ENCODE measurements around the gene STAMBPL1. TPM values are rescaled to one million over a fixed set of nuclear protein-coding genes. Genes with fewer than 3 reads are reported as not detected.

The STAMBPL1 gene
- total and polyA plus RNA-seq, 3 experiments from 2014 or later: 10.6 to 24.7 (median 22.3) TPM

DNA sequence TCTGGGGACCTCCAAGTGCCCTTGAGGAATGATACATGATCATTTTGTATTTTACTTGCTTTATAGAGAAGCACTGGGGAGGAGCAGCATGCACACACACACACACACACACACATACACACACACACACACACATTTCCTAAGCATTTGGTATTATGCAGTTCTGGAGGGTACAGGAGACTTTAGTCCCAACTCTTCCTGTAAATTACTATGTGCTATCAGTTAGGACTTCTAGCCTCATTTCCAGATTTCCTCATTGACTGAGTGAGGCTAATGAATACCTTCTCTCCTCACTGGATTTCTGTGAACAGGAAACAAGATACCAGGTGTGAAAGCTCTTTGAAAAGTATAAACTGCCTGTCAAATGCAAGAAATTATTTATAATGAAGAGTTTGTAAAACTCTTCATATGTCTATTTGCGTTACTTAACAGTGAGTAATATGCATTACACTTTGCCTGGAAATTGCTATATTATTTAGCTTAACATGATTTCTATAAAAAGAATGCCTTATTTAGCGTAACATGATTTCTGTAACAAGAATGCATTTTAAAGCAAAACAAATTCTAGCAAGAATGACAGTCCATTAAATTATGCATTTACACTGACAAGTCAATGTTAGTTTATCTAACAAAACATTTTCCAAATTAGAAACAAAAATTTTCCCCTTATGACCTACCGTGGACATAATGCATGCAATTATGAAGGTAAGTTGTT, 38.3 kb downstream of the STAMBPL1 start:
- peaks cover 0 to 4% (median 1%) of the 10 kb centered on the region in 3 donors for H3K4me1 Mint-ChIP-seq
- H3K36me3 ChIP-seq (ENCODE audit: insufficient read depth, low read length): peaks cover 4% of the 10 kb centered on the region
- no peaks in the 10 kb centered on the region for H3K27me3 ChIP-seq (ENCODE audit: insufficient read depth, low read length, poor library complexity, severe bottlenecking)
- H3K27ac Mint-ChIP-seq: no peak overlapping the region
- no peak overlapping the region for H3K4me3 ChIP-seq (ENCODE audit: low read length)
- POLR2A ChIA-PET: interaction anchor here (0.6 kb wide), 1 partner anchor 26 kb away, joined by 4 read pairs; no protein-coding TSS in a partner anchor
- CTCF ChIA-PET: interaction anchor here (1.5 kb wide), 1 partner anchor 14 kb away, joined by 3 read pairs; no protein-coding TSS in a partner anchor
- no peaks in the 10 kb centered on the region for H3K9me3 ChIP-seq (ENCODE audit: low read length)
- DNase-seq: no peak
- no peak overlapping the region for H3K4me3 Mint-ChIP-seq
- H3K27ac ChIP-seq (ENCODE audit: low read depth, low read length): no peak overlapping the region
- H3K4me1 ChIP-seq (ENCODE audit: insufficient read depth, low read length): no peaks in the 10 kb centered on the region
- no peaks in the 10 kb centered on the region for H3K27me3 Mint-ChIP-seq
- no peaks in the 10 kb centered on the region for H3K9me3 Mint-ChIP-seq
- H3K36me3 Mint-ChIP-seq: peaks cover 0 to 84% (median 13%) of the 10 kb centered on the region in 3 donors

DNA sequence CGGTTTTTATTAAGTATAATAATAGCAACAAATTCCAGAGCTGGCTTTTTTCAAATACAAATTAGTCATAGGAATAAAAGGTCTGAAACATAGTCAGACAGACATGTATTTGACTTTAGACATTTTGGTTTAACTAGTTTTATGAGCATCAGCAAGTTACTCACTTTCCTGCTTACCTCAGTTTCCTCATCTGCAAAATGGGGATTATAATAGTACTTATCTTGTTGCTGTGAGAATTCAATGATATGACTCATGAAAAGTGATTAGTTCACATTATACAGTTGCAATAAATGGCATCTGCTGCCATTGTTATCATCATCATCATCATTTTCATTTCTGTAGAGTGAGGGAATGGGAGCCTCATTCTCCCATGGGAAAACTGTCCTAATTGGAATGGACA, 39.0 kb downstream of the STAMBPL1 start:
- peaks cover 0 to 4% (median 1%) of the 10 kb centered on the region in 3 donors for H3K4me1 Mint-ChIP-seq
- no peak overlapping the region for H3K27ac ChIP-seq (ENCODE audit: low read depth, low read length)
- DNase-seq: no peak
- ChIA-PET CTCF (no interaction called here), POLR2A (no interaction called here)
- H3K4me1 ChIP-seq (ENCODE audit: insufficient read depth, low read length): no peaks in the 10 kb centered on the region
- no peak overlapping the region for H3K27ac Mint-ChIP-seq
- peaks cover 0 to 84% (median 15%) of the 10 kb centered on the region in 3 donors for H3K36me3 Mint-ChIP-seq
- no peaks in the 10 kb centered on the region for H3K27me3 Mint-ChIP-seq
- H3K27me3 ChIP-seq (ENCODE audit: insufficient read depth, low read length, poor library complexity, severe bottlenecking): no peaks in the 10 kb centered on the region
- peaks cover 4% of the 10 kb centered on the region for H3K36me3 ChIP-seq (ENCODE audit: insufficient read depth, low read length)
- H3K9me3 ChIP-seq (ENCODE audit: low read length): no peaks in the 10 kb centered on the region
- no peak overlapping the region for H3K4me3 ChIP-seq (ENCODE audit: low read length)
- H3K4me3 Mint-ChIP-seq: no peak overlapping the region
- no peaks in the 10 kb centered on the region for H3K9me3 Mint-ChIP-seq

DNA sequence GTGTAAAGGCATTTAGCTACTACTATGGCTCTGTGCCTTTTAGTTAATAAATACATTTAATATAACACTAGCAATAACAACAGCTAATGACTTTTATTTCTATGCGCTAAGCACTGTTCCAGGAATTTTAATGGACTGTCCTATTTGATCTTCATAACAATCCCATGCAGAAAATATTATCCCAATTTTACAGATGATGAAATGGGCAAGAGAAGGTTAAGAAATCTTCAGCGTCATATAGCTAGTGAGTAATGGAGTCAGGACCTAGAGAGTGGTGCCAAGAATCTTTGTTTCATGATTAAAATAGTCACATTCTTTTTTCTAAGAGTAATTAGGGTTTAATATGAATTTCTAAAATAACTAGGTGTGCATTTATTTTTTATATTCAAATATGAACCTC, 40.2 kb downstream of the STAMBPL1 start:
- no peaks in the 10 kb centered on the region for H3K27me3 Mint-ChIP-seq
- no peaks in the 10 kb centered on the region for H3K4me1 ChIP-seq (ENCODE audit: insufficient read depth, low read length)
- ChIA-PET CTCF (interaction anchor here (1.2 to 1.4 kb wide), 2 partner anchors 11 to 14 kb away, joined by 4 read pairs; no protein-coding TSS in a partner anchor), POLR2A (no interaction called here)
- H3K27me3 ChIP-seq (ENCODE audit: insufficient read depth, low read length, poor library complexity, severe bottlenecking): no peaks in the 10 kb centered on the region
- peaks cover 4% of the 10 kb centered on the region for H3K36me3 ChIP-seq (ENCODE audit: insufficient read depth, low read length)
- H3K4me3 ChIP-seq (ENCODE audit: low read length): no peak overlapping the region
- H3K4me1 Mint-ChIP-seq: peaks cover 0 to 7% (median 0%) of the 10 kb centered on the region in 3 donors
- no peaks in the 10 kb centered on the region for H3K9me3 ChIP-seq (ENCODE audit: low read length)
- H3K27ac ChIP-seq (ENCODE audit: low read depth, low read length): no peak overlapping the region
- DNase-seq: no peak
- H3K36me3 Mint-ChIP-seq: peaks cover 0 to 88% (median 17%) of the 10 kb centered on the region in 3 donors
- H3K4me3 Mint-ChIP-seq: no peak overlapping the region
- no peaks in the 10 kb centered on the region for H3K9me3 Mint-ChIP-seq
- H3K27ac Mint-ChIP-seq: no peak overlapping the region

DNA sequence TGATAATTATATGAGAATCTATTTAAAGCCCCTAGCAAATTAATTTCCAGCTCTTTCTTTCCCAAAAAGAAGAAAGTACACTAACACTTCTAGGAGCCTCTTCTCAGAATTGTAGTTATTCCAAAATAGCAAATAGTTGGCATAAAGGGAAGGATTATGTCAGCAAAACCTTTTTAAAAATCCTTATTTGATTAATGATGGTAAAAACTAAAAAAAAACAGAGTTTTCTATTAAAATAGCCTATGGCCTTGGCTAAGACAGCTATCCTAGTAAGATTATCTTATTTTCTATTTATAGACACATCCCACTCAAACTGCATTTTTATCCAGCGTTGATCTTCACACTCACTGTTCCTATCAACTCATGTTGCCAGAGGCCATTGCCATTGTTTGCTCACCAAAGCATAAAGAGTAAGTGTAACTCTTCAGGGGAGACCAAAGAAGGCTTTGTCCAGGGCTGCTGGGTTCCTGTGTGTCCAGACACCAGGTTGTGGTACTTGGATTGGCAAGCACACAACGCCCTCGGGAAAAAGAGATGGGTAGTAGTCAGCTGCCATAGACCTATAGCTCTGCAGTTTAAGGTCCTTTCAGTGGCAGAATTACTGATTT, 41.0 kb downstream of the STAMBPL1 start:
- Histone ChIP-seq H3K4me1 (ENCODE audit: insufficient read depth, low read length) (no peaks in the 10 kb centered on the region), H3K36me3 (ENCODE audit: insufficient read depth, low read length) (no peaks in the 10 kb centered on the region), H3K9me3 (ENCODE audit: low read length) (no peaks in the 10 kb centered on the region), H3K4me3 (ENCODE audit: low read length) (no peak overlapping the region), H3K27ac (ENCODE audit: low read depth, low read length) (no peak overlapping the region), H3K27me3 (ENCODE audit: insufficient read depth, low read length, poor library complexity, severe bottlenecking) (no peaks in the 10 kb centered on the region)
- no peak for DNase-seq
- Mint-ChIP-seq H3K27ac (peak overlapping the region in 1 of 8 donors; percentile 79), H3K36me3 (peaks cover 0 to 87% (median 11%) of the 10 kb centered on the region in 3 donors), H3K9me3 (no peaks in the 10 kb centered on the region), H3K27me3 (no peaks in the 10 kb centered on the region), H3K4me1 (peaks cover 0 to 3% (median 0%) of the 10 kb centered on the region in 3 donors), H3K4me3 (no peak overlapping the region)
- CTCF ChIA-PET: interaction anchor here (0.9 to 1.4 kb wide), 2 partner anchors 8 to 10 kb away, joined by 3 to 4 read pairs; no protein-coding TSS in a partner anchor
- POLR2A ChIA-PET: no interaction called here

DNA sequence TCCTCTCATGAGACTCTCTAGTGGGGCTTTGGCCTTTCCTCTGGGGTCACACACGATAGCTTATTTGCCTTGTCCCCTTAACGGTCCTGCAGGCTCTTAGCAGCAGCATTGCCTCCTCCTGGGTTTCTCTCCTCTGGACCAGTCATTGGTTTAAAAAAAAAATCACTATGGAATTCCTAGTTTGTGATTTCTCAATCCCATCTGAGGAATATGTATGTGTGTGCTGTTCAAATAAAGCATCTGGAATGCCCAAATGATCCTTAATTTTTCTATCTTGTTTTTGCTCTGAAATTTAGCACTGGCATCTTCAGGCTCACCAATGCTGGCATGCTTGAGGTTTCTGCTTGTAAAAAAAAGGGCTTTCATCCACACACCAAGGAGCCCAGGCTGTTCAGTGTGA, 42.0 kb downstream of the STAMBPL1 start:
- no peak for DNase-seq
- H3K9me3 ChIP-seq (ENCODE audit: low read length): no peaks in the 10 kb centered on the region
- Mint-ChIP-seq H3K4me1 (peaks cover 0 to 3% (median 0%) of the 10 kb centered on the region in 3 donors), H3K27ac (peak overlapping the region in 1 of 8 donors; percentile 44), H3K9me3 (no peaks in the 10 kb centered on the region), H3K27me3 (no peaks in the 10 kb centered on the region), H3K36me3 (peaks cover 0 to 89% (median 11%) of the 10 kb centered on the region in 3 donors), H3K4me3 (no peak overlapping the region)
- POLR2A ChIA-PET: no interaction called here
- CTCF ChIA-PET: no interaction called here
- no peaks in the 10 kb centered on the region for H3K4me1 ChIP-seq (ENCODE audit: insufficient read depth, low read length)
- no peak overlapping the region for H3K27ac ChIP-seq (ENCODE audit: low read depth, low read length)
- no peaks in the 10 kb centered on the region for H3K36me3 ChIP-seq (ENCODE audit: insufficient read depth, low read length)
- no peaks in the 10 kb centered on the region for H3K27me3 ChIP-seq (ENCODE audit: insufficient read depth, low read length, poor library complexity, severe bottlenecking)
- H3K4me3 ChIP-seq (ENCODE audit: low read length): no peak overlapping the region

DNA sequence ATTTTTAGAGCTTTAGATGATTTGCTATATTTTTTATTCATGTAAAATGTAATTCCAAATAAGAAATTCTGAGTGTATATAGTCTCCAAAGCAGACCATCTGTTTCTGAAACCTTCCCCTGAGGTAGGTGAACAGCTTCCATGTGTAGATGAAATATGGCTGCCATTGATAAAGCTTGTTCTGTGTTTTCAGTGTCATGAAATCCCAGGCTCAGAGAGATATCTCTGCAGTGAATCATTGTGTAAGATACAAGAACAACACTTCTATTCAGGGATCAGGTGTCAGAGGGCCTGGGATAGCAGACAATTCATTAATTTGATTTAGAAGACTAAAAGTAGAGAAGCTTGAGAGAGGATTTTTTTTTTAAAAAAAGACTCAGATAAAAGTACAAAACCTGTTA, 43.5 kb downstream of the STAMBPL1 start:
- H3K36me3 ChIP-seq (ENCODE audit: insufficient read depth, low read length): no peaks in the 10 kb centered on the region
- H3K27me3 ChIP-seq (ENCODE audit: insufficient read depth, low read length, poor library complexity, severe bottlenecking): no peaks in the 10 kb centered on the region
- no peak overlapping the region for H3K4me3 ChIP-seq (ENCODE audit: low read length)
- Mint-ChIP-seq H3K27ac (peak overlapping the region in 1 of 8 donors; percentile 76), H3K36me3 (peaks cover 3 to 84% (median 12%) of the 10 kb centered on the region in 3 donors), H3K4me3 (no peak overlapping the region), H3K27me3 (no peaks in the 10 kb centered on the region), H3K4me1 (peaks cover 0 to 3% (median 0%) of the 10 kb centered on the region in 3 donors), H3K9me3 (no peaks in the 10 kb centered on the region)
- no peaks in the 10 kb centered on the region for H3K9me3 ChIP-seq (ENCODE audit: low read length)
- no peaks in the 10 kb centered on the region for H3K4me1 ChIP-seq (ENCODE audit: insufficient read depth, low read length)
- DNase-seq: no peak
- H3K27ac ChIP-seq (ENCODE audit: low read depth, low read length): no peak overlapping the region
- CTCF ChIA-PET: interaction anchor here (1.7 to 2.5 kb wide), 2 partner anchors 10 to 88 kb away, joined by 4 to 10 read pairs; no protein-coding TSS in a partner anchor
- POLR2A ChIA-PET: no interaction called here

DNA sequence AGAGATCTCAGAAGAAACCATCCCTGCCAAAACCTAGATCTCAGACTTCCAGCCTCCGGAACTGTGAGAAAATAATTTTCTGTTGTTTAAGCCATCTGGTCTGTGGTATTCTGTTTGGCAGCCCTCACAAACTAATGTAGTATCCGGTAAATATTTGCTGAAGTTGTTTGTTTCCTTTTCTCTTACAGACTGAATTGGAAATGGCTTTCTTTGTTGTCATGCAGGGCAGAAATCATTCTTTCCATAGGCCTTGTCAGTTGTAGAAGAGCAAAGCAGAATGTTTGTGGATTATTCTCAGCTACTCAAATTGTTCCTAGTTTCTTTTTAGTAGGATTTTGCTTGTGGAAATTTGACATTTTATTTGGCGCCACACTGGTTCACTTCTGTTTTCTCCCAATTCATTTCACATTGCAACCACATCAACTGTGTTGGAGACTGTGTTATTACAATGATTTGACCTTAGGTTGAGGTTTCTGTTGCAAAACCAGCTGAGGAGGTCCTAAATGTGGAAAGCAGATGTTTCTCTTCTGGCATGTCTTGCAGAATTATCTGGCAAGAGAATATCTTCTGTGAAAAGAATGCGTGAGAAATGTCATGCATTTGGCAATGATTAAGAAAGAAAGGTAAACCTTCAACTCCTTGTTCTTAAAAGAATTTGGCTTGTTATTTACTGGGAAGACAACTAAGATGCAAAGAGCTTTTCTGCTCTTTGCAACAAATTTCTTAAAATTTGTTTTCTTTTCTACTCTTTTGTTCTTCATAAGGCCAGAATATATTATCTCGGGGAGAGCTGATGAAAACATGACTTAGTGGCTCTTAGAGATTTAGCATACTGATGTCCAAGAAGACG, 46.7 kb downstream of the STAMBPL1 start:
- Histone ChIP-seq H3K36me3 (ENCODE audit: insufficient read depth, low read length) (no peaks in the 10 kb centered on the region), H3K4me1 (ENCODE audit: insufficient read depth, low read length) (no peaks in the 10 kb centered on the region), H3K27ac (ENCODE audit: low read depth, low read length) (no peak overlapping the region), H3K9me3 (ENCODE audit: low read length) (no peaks in the 10 kb centered on the region), H3K4me3 (ENCODE audit: low read length) (no peak overlapping the region), H3K27me3 (ENCODE audit: insufficient read depth, low read length, poor library complexity, severe bottlenecking) (no peaks in the 10 kb centered on the region)
- H3K4me1 Mint-ChIP-seq: peaks cover 0 to 3% (median 0%) of the 10 kb centered on the region in 3 donors
- ChIA-PET CTCF (interaction anchor here (0.6 to 2.8 kb wide), 5 partner anchors 8 to 294 kb away, joined by 3 to 9 read pairs (median 4); no protein-coding TSS in a partner anchor), POLR2A (no interaction called here)
- H3K9me3 Mint-ChIP-seq: no peaks in the 10 kb centered on the region
- DNase-seq: no peak
- H3K27me3 Mint-ChIP-seq: no peaks in the 10 kb centered on the region
- no peak overlapping the region for H3K27ac Mint-ChIP-seq
- peaks cover 3 to 67% (median 14%) of the 10 kb centered on the region in 3 donors for H3K36me3 Mint-ChIP-seq
- no peak overlapping the region for H3K4me3 Mint-ChIP-seq
